D721Med (cell line): ENCODE results near the gene FOXF2.

Experiments used
- DNase-seq: peaks from one replicate; pipeline ENCODE4 v3.0.0; 2011; ENCODE audit warnings: low spot score; ENCODE audit not compliant: insufficient read length
- FAIRE-seq: peaks from 2 replicates; lab custom pipeline; 2011; peaks lifted over from hg19 to GRCh38; lab: Jason Lieb, UNC
- TF ChIP-seq, protein P1 (sequence below): IDR thresholded peaks from 2 replicates; pipeline ENCODE4 v1.5.1; 2012; ENCODE audit warnings: mild to moderate bottlenecking, control low read depth; ENCODE audit not compliant: insufficient read depth; ENCODE audit errors: missing control alignments

The FOXF2 gene

DNA sequence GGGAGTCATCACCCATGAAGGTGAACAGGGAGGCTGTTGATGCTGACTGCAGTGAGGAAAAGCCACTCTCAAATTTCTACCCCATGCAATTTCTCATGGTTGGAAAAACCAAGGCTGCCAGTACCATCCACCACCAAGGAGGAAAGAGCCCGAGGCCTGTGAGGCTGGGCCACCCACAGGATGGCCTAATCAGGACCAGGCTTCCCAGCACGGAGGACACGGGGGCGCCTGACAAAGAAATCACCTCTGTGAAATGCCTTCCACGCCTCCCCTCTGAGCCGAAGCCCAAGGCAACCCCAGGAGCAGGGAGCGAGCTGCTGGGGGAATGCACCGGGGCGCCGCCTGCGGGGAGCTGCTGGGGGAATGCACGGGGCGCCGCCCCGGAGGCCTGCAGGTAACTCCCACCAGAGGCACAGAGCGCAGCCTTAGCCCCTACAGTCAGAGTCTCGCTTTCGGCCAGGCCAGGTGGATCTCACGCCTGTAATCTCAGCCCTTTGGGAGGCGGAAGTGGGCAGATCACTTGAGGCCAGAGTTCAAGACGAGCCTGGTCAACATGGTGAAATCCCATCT is 26.9 kb downstream of the FOXF2 start:
- TF ChIP-seq, protein P1, sequence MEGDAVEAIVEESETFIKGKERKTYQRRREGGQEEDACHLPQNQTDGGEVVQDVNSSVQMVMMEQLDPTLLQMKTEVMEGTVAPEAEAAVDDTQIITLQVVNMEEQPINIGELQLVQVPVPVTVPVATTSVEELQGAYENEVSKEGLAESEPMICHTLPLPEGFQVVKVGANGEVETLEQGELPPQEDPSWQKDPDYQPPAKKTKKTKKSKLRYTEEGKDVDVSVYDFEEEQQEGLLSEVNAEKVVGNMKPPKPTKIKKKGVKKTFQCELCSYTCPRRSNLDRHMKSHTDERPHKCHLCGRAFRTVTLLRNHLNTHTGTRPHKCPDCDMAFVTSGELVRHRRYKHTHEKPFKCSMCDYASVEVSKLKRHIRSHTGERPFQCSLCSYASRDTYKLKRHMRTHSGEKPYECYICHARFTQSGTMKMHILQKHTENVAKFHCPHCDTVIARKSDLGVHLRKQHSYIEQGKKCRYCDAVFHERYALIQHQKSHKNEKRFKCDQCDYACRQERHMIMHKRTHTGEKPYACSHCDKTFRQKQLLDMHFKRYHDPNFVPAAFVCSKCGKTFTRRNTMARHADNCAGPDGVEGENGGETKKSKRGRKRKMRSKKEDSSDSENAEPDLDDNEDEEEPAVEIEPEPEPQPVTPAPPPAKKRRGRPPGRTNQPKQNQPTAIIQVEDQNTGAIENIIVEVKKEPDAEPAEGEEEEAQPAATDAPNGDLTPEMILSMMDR: no peak
- DNase-seq (no peak), FAIRE-seq (no peak)

DNA sequence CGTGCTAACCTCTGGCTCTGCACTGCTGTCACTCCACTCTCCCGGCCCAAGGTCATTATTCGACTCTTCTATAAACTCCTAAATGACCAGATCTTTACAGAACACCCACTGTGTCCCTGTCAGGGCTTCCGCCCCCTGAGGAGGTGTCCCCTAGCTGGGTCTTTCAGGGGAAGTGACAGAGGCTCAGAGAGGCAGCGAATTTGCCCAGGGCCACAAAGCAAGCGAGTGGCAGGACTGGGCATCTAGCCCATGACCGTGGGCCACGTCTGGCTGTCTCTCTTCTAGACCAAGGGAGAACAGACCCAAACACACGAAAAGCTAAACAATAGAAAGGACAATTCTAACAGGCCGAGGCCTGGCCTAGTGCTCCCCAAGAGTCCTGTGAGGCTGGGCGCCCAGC is 27.4 kb downstream of the FOXF2 start:
- no peak for FAIRE-seq
- TF ChIP-seq, protein P1: no peak

DNA sequence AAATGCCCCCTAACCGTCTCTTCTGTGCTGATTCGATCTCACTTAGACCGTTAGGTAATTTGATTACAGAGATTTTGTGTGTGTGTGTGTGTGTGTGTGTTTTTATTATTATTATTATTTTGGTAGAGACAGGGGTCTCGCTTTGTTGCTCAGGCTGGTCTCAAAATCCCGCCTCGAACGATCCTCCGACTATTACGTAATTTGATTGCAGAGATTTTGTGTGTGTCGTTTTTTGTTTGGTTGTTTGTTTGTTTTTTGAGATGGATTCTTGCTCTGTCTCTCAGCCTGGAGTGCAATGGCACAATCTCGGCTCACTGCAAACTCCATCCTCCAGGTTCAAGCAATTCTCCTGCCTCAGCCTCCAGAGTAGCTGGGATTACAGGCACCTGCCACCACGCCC is 28.3 kb downstream of the FOXF2 start:
- FAIRE-seq (no peak), DNase-seq (no peak)
- TF ChIP-seq, protein P1: no peak

More for the DNA sequence above, 27.4 kb downstream of the FOXF2 start:
- no peak for DNase-seq

DNA sequence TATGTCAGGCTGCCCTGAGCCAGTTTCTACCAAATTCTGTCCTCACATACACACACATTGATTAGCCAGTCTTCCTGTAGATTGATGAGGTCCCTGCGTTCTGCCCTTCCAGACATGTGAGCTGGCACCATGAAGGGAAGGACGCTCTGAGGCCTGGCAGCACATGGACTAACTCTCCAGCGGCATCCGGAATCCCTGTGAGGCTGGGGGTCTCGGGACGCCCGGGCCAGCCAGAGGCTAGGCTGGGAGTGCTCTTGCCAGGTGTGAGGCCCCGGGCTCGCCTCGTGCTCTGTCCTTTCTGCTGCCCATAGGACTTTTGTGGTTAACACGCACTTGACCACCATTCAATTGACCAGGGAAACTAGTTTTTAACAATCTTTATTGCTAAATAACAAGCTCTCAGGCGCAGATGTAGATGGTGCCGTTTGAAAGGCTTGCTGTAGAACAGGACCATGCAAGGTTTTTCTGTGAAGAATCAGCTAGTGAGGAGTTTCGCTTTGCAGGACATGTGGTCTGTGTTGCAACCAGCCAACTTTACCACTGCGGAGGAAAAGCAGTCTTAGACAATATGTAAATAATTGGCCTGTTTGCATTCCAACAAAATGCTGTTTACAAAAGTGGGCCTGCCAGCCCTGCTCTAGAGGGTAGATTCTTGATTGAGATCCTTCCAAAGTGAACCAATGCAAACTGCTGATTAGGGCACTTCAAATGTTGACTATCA is 29.3 kb downstream of the FOXF2 start:
- no peak for FAIRE-seq
- TF ChIP-seq, protein P1: no peak
- DNase-seq: no peak

DNA sequence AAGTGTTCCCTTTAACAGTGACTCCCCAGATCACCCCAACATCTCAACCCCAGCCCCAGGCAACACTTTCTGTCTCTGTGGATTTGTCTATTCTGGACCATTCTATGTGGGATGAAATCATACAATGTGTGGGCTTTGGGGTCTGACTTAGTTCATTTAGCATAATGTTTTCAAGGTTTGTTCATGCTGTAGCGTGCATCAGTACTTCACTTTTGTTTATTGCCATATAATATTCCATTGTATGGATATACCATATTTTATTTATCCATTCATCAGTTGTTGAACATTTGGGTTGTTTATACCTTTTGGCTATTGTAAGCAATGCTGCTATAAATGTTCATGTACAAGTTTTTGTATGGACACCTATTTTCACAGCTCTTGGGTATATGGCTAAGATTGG is 31.0 kb downstream of the FOXF2 start:
- DNase-seq (no peak), FAIRE-seq (no peak)
- TF ChIP-seq, protein P1: no peak

DNA sequence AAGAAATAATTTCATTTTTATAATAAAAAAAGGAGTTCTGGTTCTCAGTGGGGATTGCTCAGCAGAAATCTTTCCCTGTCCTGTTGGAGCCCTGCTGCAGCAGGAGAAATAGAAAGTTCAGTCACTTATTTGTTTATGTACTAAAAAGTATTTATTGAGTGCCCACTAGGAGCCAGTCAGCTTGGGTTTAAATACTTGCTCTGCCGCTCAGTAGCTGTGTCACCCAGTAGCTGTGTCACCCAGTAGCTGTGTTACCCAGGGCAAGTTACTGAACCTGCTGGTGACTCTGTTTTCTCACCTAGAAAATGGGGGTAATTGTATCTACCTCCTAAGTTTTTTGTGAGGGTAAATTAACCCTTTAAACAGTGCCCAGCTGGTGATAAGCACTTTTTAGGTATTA is 32.9 kb downstream of the FOXF2 start:
- FAIRE-seq: no peak
- DNase-seq: no peak
- TF ChIP-seq, protein P1: no peak

DNA sequence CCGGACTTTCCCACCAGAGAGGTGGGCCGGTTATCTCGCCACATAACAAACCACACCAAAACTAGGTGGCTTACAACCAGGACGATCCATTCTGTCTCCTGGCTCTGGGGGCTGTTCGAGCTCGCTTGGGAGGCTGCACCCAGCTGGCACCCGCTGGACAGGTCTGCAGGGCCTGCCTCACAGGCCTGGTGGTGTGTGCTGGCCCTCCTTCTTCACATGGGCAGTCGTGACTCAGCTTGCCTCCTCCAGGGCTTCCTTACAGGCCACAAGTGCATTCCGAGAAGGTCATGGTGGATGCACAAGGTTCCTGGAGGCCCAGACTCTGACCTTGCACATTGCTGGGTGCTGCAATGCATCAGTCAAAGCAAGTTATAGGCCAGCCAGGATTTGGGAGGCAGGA is 34.2 kb downstream of the FOXF2 start:
- DNase-seq: no peak
- TF ChIP-seq, protein P1: no peak
- no peak for FAIRE-seq
